HK-2 (cell line): Measurements from ENCODE around the gene SPATA16.
"Not testable (repeated sequence)": the region's sequence is repeated elsewhere in the genome, so short reads cannot be mapped to it uniquely, and the experiment has no call there.

Experiments used
- DNase-seq: peaks from one replicate; pipeline ENCODE4 v3.0.0-alpha.2; 2018; ENCODE audit not compliant: unreplicated experiment

The SPATA16 gene

DNA sequence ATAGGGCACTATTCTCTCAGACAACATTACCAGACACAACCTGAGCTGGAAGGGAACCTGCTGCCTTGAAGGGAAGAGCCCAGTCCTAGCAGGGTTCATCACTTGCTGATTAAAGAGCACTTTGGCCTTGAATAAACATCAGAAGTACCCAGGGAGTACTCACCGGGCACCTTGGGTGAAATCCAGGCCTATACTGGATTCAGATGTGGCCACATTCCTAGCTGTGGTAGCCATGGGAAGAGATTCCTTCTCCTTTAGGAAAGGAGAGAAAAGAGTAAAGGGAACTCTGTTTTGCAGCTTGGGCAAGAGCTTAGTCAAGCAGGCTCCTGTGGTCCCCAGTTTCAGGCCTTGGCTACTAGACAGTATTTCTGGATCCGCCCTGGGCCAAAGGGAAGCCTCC, 195.0 kb downstream of the SPATA16 start:
- no peak for DNase-seq

- no peak for DNase-seq
These were observed 201.3 kb downstream of the SPATA16 start for GRCh38 chr3:172939651-172940293.

- DNase-seq = no peak
These were observed 202.2 kb downstream of the SPATA16 start for GRCh38 chr3:172938788-172939187.

- no peak for DNase-seq
These were observed 209.2 kb downstream of the SPATA16 start for GRCh38 chr3:172931746-172932285.

- DNase-seq = no peak
These were observed 211.6 kb downstream of the SPATA16 start for GRCh38 chr3:172929451-172929850.

GRCh38 chr3:172924546-172924945, 216.5 kb downstream of the SPATA16 start:
- no peak for DNase-seq

DNA sequence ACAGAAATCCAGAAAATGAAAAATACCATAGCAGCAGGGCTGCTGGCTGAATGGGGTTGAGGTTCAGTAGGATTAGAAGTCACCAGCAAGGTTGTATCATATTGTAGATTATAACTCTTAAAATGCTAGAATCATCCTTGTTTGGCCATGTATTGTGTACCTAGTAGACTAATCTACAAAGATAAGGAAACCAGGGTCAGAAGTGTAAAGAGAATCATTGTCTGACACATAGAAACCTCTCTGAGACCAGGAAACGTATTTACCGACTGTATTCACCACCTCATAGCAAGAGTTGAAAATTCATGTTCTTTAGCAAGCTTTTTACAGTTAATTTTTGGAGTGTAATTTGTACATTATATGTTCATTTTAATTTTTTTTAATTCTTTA, 221.7 kb downstream of the SPATA16 start:
- no peak for DNase-seq

DNA sequence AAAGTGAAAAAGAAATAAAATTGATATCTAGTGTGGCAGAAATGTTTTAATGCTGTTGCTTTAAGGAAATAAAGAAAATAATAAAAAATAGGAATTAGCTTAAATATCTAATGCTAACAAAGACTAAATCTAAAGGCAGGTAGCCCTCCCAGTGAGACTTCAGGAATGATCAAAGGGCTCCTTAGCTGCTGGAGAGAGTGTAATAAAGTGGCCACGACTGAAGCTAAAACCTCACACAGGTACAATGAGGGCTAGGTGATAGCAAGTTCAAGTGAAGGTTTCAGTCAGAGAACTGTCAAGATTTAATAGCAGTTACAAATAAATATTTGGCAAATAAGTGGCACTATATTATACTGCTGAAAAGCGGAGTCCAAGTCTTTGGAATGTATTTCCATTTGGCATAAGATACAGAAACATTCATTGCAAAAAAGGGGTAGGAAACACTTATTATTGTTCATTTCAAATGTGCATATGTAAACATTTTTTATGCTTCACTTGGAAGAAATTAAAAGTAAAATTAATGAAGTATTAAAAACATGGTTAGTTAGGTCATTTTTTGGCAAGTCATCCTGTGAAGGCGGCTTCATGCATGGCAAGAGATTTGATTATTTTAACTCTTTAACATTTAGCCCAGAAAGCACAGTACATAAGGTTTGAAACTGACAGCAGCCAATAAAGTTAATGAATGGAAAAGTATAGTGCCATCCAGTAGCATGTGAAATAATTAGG, 222.3 kb downstream of the SPATA16 start:
- DNase-seq = no peak

DNA sequence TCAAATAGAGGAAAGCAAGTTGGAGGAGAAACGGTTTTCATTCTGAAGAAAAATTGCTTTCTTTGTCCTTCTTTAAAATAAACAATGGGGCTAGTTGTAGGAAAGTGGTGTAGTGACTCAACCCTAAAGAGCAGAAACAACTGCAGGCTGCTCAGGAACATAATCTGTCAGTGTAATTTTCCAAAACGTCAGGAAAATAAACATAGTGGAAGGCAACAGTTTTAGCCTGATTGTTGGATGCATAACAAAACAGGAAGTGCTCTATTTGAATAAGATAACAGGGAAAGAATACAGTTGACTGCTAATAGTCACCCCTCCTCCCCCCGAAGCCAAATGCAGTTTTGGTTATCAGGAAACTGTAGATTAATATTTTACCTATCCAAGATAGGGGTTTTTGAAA, 222.9 kb downstream of the SPATA16 start:
- DNase-seq = no peak

- no peak for DNase-seq
These were observed 225.0 kb downstream of the SPATA16 start for GRCh38 chr3:172915911-172916514.

DNA sequence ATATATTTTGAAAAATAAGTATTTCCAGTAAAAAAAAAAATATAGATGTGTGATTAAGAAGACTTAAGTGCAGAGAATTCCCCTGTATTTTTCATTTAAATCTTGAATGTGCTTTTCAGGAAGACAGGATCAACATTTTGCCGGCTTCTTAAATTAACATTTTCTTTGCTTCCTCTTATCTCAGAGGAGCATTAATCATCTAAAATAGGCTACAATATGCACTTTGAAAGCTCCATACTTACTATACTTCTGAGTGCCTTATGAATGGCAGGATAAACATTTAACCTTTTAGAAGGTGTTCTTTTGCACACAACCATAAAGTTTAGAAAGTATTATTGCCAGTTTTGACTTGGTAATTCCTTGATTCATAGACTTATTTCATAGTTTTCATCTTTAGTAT, 226.2 kb downstream of the SPATA16 start:
- no peak for DNase-seq

DNA sequence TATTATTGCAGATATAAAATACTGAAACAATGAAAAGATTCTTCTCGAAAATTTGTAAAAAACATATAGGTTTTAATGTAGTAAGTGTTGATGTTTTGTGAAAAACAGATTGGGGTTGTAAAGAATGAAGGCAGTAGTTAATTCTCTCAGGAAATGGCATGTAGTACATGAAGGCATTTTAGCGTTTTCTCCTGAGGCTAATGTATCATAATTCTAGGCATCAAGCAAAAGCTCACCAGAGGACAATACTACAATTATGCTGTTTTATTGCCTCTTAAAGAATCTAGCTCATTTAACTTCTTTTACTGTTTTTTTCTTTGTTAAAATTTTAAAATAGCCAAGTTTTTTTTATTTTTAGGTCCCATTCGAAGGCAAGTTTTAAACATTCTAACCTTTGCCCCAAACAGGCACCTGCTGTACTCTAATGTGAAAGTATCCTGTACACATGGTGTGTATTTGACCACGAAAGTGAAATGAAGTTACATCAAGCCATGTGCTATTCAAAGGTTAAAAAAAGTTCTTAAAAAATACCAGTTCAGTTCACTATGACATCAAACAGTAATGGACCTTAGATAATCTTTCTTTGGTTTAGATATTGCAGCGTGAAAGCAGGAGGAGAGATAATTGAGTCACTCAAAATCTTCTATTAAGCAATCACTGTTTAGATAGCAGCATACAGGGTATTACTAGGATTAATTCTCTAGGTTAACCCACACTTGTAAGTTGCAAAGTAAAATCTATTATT, 227.0 kb downstream of the SPATA16 start:
- DNase-seq = no peak

DNA sequence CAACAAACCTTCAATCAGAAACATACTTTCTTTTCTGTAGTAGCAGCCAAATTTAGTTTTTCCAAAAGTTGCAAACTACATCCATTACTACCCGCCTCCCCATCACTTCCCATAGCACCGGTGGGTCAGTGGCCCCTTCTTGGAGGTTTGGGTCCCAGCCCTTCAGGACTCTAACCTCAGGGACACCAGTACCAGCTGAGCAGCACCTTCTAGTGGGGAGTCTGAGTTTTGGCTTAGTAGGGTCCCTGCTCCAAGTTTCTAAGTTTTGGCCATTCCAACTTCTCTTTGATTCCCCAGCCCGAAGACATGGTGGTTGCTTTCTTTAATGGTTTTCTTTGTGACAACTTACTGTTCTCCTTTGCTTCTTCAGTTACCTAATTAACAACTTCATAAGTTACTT, 229.9 kb downstream of the SPATA16 start:
- DNase-seq = no peak

DNA sequence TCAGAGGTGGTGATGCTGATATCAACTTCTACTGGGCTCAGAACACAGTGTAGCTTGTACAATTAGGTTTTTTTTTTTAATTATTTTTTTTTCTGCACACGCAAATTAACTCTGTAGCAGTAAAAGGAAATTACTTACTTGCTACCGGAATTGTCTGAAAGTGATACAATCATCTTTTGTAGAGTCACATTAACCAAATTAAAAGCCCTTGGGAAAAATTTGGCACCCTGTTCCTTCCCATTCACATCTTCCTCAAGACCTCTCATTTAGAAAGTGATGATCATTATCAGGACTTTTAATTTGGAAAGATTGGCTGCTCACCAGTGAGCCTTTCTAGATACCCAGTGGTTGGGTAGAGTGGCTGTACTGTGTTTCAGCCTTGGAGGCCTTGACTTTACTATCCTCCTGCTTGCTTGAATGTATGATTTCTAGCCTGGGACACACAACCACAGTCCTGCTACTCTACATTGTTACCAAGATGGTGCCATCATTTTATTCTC, 232.2 kb downstream of the SPATA16 start:
- DNase-seq = no peak

DNA sequence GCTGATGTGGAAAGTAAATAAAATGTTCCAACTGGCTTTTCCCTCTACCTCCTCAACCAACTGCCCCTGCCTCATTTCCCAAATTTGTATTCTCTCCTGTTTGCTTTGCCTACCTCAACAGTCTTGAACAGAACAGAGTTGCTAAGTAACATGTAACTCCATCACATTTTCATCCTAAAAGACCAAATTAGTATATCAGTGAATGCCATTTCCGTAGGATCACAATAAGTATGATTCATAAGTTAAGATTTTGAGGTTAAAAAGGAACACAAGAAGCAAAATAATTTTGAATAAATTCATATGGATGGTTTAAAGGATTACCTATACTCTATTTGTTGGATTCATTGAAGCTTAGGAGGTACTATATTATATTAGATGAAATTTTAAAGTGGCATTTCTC, 235.6 kb downstream of the SPATA16 start:
- DNase-seq = no peak

DNA sequence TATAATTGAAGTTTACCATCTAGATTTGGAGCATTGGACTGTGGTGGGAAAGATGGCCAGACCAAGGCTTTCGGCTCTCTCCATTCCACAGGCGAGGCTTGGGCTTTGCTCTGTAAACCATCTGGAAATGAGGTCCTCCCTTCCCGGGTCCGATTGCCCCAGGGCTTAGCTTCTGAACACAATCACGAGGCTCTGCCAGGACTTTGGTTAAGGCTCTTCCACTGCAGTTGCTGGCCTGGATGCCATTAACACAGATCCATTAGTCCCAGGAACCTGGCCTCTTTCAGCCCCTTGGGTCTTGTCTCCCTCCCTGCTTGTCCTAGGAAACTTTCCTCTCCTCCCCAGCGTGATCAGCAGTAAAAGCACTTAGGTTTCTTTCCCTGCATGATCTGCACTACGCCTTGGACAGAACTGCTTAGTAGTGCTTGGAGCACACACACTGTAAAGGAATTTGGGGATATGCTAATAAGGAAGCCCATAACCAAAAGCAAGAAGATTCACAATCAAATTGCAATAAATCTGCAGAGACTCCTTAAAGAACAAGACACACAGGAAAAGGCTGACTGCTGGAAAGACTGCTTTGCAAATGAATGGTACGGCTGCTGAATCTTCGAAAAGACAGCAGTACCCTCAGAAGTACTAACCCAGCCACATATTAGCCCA, 236.2 kb downstream of the SPATA16 start:
- DNase-seq = no peak

DNA sequence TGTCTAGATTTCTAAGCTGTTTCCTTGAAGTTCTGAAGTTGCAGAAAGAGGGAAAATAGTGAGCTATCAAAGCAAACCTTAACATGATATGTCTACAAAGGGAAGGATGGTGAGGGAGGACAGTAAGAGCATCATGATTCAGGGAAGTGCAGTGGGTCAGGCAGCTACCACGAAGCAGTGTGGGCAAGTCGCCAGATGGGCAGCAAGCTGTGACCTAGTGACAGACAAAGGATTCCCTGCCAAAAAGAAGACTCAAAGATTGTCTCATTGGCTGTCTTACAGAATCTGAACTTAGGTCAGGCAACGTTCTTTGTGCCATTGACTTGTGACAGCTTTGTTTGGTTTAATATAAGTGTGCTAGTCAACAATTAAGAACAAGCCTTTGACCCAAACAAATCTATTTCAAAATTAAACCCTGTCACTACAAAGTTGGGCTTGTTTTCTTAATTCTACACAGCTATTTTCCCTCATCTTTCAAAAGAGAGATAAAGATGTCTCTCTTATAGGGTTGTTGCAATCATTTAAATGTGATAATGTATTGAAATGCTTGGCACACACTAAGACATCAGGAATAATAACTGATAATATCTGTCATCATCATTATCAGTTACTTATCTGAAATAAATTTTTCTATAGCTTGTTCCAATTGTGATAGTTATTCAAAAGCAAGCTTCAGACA, 237.3 kb downstream of the SPATA16 start:
- peak; percentile 22 for DNase-seq

- no peak for DNase-seq
These were observed 248.9 kb downstream of the SPATA16 start for GRCh38 chr3:172892158-172892557.

DNA sequence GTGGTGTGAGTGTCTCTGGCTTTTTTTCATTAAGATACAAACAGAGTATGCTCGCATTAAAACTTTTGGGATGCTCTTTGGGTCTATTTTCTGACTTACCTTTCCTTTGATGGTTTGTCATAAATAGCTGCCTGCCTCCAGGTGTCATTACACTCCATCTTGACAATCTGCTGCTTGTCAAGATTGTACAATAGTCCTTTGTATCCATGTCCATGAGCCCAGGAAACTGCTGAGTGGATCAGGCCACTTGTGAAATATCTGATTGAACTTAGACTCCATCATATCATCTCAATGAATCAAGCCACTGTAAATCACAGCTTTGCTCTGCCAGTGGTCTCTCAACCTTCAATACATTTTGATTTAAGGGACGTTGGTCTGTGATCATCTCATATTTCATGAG, 255.3 kb downstream of the SPATA16 start:
- DNase-seq = no peak

DNA sequence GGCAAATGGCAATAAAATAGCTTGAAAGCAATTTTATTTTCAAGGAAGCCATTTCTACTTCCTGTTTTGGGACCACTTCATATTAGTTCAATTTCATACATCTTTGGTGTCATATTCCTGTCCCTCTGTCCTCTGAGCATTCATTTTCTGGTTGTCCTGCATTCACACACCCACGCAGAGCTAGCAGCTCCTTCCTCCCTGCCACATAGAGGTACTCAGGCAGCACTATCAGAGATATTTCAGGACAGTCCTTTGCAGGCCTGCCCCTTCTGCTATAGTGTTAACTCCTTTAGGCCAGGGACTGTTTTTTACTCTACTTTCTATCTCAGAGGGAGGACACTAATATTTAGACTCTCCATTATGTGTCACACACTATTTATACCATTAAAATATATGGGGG, 258.5 kb downstream of the SPATA16 start:
- DNase-seq = no peak

DNA sequence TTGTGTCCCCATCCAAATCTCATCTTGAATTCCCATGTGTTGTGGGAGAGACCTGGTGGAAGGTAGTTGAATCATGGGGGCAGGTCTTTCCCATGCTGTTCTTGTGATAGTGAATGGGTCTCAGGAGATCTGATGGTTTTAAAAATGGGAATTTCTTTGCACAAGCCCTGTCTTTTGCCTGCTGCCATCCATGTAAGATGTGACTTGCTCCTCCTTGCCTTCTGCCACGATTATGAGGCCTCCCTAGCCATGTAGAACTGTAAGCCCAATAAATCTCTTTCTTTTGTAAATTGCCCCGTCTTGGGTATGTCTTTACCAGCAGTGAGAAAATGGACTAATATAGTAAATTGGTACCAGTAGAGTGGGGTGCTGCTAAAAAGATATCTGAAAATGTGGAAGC, 261.7 kb downstream of the SPATA16 start:
- not testable (repeated sequence) for DNase-seq
